HG02943 (cell line): ENCODE measurements around the gene SLC50A1.

Experiments used
- ATAC-seq: cut with Tn5 transposase; IDR thresholded peaks from one replicate; pipeline ENCODE4 v1.9.1; 2021; ENCODE audit warnings: mild to moderate bottlenecking, low read depth, moderate library complexity; ENCODE audit not compliant: unreplicated experiment

Gene SLC50A1, protein sequence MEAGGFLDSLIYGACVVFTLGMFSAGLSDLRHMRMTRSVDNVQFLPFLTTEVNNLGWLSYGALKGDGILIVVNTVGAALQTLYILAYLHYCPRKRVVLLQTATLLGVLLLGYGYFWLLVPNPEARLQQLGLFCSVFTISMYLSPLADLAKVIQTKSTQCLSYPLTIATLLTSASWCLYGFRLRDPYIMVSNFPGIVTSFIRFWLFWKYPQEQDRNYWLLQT

DNA sequence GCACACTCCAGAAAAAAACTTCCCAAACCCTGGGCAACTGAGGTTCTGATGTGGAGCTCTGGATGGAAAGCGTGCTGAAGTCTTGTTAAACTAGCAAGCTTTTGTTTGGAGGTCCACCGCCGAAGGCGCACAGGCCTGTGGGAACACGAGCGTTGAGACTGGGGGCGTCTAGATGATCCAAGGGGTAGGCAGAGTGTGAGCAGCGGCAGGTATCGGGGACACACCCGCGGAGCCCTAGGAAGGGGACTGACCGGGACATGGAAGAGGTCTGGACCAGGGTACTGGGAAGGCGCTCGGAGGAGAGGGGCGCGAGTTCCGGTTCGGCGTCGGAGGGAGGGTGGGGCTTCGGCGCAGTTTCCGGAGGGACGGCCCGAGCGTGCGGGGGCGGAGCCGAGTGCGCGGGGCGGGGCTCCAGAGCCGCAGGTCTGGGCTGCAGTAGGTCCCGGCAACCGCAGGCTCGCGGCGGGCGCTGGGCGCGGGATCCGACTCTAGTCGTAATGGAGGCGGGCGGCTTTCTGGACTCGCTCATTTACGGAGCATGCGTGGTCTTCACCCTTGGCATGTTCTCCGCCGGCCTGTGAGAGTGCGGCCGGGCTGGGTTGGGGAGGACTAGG lies at the start of gene SLC50A1:
Gene SLC50A1 (plus strand): TSS at position 438 of the 614 bp plus-strand sequence. CDS start 60 bp downstream, at position 498.
- peak; percentile 71 for ATAC-seq

DNA sequence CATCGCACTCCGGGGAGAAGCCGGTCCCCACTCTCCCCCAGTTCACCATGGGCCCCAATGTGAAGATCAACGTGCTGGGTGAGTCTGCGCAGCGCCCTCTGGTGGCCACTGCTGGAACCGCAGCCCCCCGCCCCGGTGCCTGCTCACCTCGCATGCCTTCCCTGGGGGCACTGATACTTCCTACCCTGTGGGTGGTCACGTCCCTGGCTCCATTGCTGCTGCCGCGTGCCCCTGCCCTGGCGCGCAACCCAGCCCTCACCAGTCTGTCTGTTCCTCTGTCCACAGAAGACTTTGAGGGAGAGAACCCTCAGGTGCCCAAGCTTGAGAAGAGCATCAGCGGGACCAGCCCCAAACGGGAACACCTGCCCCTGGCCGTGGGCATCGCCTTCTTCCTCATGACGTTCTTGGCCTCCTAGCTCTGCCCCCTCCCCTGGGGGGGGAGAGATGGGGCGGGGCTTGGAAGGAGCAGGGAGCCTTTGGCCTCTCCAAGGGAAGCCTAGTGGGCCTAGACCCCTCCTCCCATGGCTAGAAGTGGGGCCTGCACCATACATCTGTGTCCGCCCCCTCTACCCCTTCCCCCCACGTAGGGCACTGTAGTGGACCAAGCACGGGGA lies 49.4 kb upstream of the SLC50A1 start:
- ATAC-seq = no peak

DNA sequence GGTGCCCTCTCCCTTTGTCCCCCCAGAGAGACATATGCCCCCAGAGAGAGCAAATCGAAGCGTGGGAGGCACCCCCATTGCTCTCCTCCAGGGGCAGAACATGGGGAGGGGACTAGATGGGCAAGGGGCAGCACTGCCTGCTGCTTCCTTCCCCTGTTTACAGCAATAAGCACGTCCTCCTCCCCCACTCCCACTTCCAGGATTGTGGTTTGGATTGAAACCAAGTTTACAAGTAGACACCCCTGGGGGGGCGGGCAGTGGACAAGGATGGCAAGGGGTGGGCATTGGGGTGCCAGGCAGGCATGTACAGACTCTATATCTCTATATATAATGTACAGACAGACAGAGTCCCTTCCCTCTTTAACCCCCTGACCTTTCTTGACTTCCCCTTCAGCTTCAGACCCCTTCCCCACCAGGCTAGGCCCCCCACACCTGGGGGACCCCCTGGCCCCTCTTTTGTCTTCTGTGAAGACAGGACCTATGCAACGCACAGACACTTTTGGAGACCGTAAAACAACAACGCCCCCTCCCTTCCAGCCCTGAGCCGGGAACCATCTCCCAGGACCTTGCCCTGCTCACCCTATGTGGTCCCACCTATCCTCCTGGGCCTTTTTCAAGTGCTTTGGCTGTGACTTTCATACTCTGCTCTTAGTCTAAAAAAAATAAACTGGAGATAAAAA lies 48.7 kb upstream of the SLC50A1 start:
- ATAC-seq = no peak

DNA sequence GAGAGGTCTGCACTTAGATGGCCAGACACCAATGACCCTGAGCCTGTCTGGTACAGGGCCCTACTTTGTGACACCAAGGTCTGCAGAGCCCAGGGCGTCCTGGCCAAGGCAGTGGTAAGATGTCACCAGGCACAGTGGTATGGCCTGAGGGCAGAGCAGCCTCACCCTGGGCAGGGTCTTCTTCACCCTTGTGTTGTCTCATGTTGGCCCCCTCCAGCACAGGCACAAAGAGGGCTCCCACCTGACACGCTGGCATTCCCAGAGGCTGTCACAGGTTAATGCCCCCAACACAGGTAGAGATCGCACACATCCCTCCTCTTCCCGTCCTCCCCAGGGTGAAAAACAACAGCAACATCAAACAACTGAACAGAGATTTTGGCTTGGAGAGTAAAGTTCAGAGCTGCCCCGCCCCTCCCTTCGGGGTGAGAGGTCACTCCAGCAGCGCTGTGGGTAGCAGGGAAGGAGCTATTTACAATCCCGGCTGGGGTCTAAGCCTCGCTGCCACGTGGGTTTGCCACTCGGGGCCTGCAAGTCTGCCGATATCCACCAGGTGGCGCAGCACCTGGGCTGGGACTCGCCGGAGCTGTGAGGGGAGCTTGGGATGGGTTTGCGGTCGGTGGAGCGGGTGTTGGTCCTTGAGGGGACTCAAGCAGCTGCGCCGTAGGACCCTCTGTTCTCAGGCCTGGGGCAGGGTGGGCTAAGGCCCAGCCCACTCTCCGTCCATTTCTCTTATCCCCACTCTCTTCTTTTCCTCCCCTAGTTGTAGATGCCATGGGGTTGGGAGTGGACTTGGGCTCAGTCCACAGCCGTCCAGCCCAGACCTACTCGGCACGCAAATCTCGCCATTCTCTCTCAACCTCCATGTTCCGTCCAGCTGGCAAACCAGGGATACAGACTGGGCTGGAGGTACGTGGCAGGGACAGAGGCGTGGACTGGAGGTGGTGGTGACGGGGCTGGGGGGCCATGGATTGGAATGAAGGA lies 44.3 kb upstream of the SLC50A1 start:
- no peak for ATAC-seq

DNA sequence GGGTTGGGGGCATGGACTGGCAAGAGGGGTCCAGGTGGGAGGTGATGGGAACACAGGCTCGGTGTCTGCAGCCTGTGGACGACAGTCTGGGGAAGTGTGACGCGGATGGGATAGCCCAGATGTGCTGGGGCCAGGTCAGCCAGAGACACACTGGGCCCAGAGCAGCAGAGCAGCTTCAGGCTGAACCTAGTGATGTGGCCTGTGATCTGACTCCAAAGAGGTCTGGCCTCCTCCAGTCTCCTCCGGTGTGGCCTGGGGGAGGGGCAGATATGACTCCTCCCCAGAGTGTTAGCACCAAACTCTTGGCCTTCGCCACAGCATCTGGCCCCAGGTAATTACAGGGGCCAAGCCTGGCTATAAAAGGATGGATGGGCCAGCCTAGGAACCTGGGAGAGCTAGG lies 43.5 kb upstream of the SLC50A1 start:
- ATAC-seq = no peak

DNA sequence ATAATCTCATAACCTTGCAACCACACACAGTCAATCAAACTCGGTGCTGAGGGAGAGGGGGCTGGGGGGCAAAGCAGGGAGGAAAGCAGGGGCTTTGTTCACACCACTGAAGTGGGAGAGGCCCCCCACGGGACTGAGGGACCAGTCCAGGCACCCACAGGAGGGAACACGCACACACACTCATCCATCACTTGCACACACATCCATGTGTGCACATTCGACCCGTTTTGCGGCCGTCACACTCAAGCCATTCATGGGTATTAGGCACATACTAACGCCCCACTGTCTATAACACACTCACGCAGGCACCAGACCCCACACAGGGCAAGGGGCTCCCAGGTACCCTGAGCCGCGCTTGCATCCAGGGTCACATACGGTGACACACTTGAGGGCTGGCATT lies 43.0 kb upstream of the SLC50A1 start:
- ATAC-seq = no peak

DNA sequence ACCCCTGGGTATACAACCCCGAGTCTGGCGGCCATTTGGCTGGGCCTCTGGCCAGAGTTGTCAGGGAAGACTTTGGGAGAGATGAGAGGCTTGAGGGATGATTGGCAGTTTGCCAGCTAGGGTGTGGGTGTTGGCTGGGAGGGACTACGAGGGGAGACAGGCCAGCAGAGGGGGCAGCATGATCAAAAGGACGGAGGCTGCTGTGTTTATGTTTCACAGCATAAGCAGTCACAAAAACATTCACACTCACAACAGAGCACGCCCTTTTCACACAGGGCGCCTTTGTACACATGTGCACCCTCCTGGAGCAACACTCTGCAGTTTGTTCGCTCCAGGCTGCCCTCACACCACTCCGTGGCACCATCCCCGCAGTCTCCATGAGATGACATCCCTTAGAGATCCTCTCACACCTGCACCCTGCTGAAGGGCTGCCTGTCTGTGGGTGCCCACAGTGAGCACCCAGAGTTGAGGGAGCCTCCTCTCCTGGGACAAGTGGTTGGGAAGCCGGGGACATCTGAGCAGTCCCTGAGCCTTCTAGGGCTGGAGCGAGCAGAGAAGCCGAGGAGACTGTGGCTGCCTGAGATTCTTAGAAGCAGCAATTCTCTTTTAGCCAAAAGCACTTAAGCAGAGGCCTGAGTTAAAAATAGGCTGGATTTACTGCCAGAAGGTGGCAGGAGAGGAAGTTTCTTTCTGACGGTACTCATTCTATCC lies 41.6 kb upstream of the SLC50A1 start:
- no peak for ATAC-seq

DNA sequence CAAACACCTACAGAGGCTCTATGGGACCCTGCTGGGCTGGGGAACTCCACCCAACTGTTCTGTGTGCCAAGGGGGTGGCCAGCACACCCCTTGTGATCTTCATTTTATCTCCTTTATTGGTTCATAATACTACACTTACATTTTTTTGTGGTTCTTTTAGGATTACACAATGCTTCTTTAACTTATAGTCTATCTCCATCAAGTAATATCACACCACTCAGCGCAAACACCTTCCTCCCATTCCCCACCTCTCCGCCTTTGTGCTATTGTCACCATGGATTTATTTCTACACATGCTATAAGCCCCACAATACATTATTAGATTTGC lies 41.1 kb upstream of the SLC50A1 start:
- ATAC-seq = no peak

DNA sequence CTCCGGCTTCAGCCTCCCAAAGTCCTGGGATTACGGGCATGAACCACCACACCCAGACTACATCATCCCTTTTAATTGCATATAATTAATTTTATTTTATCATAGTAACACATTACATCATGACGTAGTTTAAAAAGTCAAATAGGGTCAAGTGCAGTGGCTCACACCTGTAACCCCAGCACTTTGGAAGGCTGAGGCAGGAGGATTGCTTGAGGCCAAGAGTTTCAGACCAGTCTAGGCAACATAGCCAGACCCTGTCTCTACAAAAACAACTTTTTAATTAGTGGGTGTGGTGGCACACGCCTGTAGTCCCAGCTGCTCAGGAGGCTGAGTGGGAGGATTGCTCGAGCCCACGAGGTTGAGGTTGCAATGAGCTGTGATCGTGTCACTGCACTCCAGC lies 36.3 kb upstream of the SLC50A1 start:
- ATAC-seq = no peak

DNA sequence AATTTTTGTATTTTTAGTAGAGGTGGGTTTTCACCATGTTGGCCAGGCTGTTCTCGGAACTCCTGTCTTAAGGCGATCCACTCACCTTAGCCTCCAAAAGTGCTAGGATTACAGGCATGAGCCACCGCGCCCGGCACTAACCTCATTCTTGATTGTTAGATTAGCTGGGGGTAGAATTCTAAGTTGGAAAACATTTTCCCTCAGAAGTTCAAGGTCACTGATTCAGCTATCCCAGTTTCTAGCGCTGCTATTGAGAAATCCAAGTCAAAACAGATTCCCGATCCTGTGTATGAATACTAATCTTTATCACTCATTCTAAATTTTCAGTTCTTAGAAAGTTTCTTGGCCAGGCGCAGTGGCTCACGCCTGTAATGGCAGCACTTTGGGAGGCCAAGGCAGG lies 32.3 kb upstream of the SLC50A1 start:
- no peak for ATAC-seq

DNA sequence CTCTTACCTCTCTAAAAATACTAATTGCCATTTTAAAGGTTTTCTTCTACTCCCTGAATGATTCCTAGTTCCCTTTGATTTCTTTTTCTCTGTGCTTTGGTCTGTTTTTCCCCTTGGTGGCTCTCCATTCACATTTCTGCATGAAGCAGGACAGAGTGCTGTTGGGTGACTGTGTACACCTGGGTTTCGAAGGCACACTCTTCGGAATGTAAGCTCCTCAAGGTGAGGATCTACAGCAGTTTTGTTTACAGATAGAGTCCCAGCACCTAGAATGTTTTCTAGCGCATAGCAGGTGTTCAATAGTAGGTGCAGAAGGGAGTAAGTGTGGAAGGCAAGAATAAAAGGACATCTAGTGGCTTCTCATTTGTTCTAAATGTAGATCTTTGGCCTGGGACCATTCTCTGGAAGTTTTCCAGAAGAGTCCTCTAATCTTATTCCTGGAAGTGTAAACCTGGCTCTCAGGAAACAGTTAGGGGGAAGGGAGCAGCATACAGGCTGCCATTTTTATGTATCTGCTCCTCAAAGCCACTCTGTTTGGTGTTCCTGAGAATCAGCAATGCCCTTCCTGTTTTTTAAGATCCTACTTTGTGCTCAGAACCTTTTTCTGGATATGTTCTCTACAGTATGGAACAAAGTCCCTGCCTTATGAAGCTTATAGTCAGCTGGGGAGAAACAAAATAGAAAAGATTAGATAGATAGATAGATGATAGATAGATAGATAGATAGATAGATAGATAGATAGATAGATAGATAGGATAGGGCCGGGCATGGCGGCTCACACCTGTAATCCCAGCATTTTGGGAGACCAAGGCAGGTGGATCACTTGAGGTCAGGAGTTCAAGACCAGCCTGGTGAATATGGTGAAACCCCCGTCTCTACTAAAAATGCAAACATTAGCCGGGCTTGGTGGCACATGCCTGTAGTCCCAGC lies 30.8 kb upstream of the SLC50A1 start:
- ATAC-seq = no peak

DNA sequence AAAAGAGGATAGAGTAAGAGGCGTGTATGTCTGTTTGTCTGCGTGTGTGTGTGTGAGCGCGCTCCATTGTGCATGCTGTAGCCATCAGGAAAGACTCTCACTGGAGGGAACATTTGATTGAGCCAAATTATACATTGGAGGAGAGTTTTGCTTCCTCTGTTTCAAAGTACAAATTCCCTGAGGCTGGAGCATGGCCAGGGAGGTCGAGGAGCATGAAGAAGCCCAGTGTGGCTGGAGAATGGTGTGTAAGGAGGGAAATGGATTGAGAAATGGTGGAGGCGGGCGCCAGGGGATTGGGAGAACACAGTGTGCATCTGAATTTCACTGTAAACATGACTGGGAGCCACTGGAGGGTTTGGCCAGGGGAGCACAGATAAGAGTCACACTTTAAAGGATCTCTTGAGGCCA lies 30.0 kb upstream of the SLC50A1 start:
- ATAC-seq = no peak

DNA sequence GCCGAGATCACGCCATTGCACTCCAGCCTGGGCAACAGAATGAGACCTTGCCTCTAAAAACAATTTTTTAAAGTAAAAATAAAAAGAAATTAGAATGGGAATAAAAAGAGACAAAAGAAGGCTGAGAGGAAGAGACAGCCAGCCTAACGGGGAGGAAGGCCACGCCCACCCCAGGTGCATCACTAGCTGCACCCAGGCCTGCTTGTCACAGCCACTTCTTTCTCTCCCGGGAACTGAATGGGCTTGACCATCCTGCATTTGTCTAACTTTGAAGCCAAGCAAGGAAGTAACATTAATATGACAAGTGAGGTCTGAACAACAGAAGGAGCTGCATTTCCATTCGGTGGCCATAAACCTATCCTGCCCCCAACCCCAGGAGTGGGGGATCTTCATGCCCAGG lies 28.8 kb upstream of the SLC50A1 start:
- ATAC-seq = no peak

DNA sequence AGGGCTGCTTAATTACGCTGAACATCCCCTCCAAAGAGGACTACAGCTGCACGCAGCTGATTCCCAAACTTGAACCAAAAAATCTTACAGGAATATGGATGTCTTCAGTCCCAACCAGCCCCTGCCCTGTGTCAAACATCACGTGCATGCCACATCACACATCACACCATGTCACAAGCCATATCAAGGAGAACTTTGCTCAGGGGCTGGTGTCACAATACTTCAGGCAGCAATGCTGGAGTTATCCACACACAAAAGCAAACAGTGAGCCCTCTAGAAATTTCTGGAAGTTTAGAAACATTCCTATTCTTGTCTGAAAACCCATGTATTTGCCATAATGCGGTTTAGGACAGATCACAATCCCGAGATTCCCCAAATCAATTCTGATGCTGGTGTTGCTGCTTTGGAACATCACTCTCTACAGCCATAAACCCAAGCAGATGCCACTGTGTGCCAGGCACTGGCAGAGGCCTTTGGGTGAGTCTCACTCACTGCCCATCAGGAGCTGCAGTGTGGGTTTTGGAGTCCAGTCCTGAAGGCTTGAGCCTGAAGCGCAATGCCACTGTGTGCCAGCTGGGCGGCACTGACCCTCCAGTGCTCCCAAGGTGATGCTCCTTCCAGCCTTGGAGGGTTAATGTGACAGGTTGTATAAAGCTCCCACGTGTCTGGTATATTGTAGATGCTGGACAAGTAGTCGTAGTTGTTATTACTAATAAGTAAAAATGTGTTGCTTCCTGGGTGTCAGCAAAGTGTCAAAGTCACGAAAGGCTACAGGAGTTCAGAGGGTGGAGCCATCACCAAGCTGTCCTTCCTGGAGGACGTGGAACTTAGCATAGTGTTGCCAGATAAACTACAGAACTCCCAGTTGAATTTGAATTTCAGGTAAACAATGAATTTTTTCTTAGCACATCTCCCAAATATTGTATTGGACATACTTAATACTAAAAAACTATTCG lies 28.1 kb upstream of the SLC50A1 start:
- ATAC-seq = no peak

DNA sequence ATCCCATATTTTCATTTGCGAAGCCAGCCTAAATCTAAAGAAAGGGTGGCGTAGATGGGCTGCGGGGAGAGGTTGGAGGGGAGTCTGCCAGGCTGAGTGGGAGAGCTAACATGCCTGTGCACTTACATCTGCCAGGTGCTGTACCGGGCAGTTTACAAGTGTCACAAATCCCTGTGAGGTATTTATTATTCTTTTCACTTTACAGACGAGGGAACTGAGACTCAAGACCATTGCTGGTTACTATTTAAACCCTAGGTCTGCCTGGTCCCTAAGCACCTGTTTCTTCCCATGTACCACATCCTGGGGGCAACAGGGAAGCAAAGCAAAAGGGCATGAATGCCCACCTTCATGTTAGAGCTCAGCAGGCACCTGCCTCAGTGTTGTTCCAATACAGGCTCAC lies 27.4 kb upstream of the SLC50A1 start:
- no peak for ATAC-seq

DNA sequence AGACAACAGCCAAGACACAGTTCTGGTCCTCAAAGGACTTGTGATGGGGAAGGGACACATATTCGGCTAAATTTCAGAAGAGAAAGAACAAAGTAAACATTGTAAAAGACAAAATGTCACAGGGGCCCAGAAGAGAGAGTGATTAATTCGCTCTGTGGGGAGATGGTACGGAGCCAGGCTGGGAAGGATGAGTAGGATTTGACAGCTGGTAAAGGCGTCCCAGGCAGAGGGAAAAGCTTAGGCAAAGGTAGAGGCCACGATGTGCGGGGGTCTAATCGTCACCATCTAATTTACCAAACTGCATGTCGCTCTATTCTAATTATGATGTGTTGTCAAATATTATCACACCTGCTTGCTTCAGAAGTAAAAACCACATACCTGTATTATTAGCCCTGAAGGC lies 25.3 kb upstream of the SLC50A1 start:
- ATAC-seq = no peak

DNA sequence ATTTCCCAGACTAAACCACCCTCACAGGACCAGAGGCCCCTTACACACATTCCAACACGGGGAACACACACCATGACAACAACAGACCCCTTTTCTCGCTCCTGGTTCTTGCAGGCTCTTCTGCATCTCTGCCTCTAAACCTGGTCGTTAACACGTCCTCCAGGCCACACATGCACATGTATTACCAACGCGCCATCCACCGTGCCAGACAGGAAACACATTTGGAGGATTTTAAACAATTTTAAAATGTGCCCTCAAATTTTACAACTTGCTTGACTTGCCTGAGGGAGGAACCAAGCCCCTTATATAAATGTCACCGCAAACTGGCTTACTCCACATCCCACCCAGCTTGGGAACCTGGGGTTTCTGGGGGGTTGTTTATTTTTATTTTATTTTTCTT lies 24.8 kb upstream of the SLC50A1 start:
- no peak for ATAC-seq

DNA sequence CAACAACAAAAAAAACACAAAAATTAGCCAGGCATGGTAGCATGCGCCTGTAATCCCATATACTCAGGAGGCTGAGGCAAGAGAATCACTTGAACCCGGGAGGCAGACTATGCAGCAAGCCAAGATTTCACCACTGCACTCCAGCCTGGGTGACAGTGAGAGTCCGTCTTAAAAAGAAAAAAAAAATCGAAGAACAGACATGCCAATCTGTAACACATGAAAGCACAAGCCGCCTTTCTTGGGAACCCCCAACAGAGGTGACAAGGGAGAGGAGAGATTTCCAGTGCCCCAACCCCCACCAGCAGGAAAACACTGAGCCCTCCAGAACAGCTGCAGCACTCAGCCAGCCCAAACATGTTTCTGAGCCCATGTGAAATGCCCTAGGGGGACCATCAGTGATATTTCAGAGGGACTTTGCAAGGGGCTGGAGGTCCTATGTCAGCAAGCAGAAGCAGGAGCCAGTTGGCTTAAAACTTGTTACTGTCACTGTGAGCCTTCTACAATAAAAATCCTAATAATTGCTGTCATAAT lies 22.1 kb upstream of the SLC50A1 start:
- ATAC-seq = no peak
